ENCODE results near the gene GABRA5.

GABRA5 gene

DNA sequence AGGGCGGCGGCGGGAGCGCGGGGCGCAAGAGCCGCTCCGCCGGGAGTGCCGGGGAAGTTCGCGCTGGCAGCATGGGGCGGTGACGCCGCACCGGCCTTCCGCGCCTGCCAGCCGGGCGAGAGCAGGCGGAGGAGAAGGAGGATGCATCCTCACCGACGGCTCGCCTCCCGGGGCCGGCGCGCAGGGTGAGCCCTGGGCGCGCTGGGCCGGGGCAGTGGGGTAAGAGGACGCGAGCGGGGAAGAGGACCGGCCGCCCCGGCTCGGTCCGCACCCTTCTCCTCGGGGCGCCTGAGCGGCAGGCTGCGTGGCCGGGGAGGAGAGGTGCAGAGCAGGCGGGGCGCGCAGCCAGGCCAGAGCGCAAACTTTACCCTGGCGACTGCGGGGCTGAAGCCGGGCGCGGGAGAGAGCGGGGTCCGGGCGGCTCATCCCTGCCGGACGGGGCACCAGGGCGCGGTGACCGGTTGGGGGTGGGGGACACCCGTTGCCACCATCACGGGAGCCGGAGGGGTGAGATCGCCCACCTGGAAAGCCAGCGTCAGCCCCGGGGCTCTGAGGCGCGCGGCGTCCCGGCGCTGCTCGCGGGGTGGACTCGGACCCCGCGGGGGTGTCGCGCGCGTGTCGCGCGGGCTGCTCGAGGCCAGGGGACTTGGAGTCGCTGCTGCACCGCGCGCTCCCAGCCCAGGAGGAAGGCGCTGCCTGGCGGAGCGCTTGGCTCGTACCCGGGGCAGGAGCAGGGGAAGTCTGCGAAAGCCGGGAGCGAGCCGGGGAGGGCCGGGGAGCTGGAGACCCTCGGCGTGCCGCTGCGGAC is 542 bp downstream of the GABRA5 start:
- TF ChIP-seq, protein P1, sequence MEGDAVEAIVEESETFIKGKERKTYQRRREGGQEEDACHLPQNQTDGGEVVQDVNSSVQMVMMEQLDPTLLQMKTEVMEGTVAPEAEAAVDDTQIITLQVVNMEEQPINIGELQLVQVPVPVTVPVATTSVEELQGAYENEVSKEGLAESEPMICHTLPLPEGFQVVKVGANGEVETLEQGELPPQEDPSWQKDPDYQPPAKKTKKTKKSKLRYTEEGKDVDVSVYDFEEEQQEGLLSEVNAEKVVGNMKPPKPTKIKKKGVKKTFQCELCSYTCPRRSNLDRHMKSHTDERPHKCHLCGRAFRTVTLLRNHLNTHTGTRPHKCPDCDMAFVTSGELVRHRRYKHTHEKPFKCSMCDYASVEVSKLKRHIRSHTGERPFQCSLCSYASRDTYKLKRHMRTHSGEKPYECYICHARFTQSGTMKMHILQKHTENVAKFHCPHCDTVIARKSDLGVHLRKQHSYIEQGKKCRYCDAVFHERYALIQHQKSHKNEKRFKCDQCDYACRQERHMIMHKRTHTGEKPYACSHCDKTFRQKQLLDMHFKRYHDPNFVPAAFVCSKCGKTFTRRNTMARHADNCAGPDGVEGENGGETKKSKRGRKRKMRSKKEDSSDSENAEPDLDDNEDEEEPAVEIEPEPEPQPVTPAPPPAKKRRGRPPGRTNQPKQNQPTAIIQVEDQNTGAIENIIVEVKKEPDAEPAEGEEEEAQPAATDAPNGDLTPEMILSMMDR (IDR thresholded peaks at IDR 0.05; ENCODE audit: control extremely low read depth, extremely low read depth, low read depth, missing control alignments), result no peak
- CTCF ChIA-PET, result no interaction called here
- POLR2A ChIA-PET, result no interaction called here
- no peak for DNase-seq (ENCODE audit: extremely low spot score)

DNA sequence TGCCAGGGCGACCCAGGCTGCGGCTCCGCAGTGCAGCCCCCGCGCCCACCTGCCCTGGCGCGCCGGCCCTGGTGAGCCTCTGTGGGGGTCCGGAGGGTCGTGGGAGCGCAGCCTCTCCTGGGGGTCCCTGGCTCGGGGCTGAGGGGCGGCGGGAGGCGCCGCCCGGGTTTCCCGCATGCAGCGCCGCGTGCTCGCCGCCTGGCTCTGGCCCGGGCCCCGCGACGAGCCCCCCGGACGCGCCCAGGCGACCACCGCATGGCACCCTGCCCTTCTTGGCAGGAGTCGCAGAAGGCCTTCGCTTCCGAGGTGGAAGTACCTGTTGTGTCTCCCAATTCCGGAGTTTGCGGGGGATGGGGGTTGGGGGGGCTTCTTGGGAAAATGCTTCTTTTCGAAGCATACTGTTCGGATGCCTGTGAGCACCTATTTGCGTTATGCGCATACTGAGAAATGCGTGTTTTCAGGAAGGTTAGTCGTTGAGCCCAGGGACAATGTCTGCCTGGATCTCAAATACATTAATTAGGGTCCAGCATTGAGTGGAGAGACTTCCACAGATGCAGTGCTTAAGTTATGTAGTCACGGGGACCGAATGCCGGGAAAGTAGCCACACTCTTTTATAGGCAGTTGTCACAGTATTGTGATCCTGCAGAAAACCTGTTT is 1.3 kb downstream of the GABRA5 start:
- TF ChIP-seq, protein P1 (IDR thresholded peaks at IDR 0.05; ENCODE audit: control extremely low read depth, extremely low read depth, low read depth, missing control alignments), result no peak
- POLR2A ChIA-PET, result no interaction called here
- CTCF ChIA-PET, result no interaction called here
- no peak for DNase-seq (ENCODE audit: extremely low spot score)

DNA sequence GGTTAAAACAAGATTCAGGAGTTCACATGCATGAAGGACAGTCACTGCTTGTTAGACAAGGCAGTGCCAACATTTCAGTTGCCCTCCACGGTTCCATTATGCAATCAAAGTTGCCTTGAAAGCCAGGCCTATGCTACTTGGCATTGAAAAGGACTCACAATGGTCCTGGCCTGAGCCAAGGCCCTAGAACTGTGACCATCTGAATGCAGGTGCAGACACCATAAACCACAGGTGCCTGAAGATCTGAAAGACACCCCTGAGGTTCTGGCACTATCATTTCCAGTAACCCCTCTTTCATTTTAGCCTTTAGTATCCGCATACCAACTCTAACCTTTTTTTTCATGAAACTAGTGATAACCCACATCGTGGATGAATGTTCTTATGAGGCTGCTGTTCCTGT is 2.8 kb downstream of the GABRA5 start:
- ChIA-PET POLR2A (no interaction called here), CTCF (interaction anchor here (1.5 kb wide), 1 partner anchor 8 kb away, joined by 3 read pairs; no protein-coding TSS in a partner anchor)
- no peak for DNase-seq (ENCODE audit: extremely low spot score)
- TF ChIP-seq, protein P1 (IDR thresholded peaks at IDR 0.05; ENCODE audit: control extremely low read depth, extremely low read depth, low read depth, missing control alignments), result no peak

DNA sequence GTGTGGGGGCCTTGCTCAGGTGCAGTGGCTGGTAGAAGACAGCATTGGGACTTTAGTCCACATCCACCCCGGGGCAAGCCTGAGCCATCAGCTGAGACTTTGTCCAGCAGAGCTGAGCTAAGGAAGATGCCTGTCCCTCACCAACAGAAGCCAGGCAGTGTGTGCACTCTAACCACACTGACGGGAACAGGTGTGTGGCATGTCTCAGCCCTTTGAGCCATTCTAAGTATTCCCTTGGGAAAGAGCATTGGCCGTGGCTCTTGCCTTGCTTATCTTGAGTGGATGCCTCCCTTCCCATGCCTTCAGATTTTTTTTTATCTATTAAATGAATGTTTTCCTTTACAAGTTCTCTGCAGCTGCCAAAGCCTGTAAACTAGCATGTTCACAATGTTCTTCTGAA is 3.5 kb downstream of the GABRA5 start:
- TF ChIP-seq, protein P1 (IDR thresholded peaks at IDR 0.05; ENCODE audit: control extremely low read depth, extremely low read depth, low read depth, missing control alignments), result no peak
- CTCF ChIA-PET, result interaction anchor here (1.5 kb wide), 1 partner anchor 9 kb away, joined by 3 read pairs; no protein-coding TSS in a partner anchor
- POLR2A ChIA-PET, result no interaction called here
- no peak for DNase-seq (ENCODE audit: extremely low spot score)

DNA sequence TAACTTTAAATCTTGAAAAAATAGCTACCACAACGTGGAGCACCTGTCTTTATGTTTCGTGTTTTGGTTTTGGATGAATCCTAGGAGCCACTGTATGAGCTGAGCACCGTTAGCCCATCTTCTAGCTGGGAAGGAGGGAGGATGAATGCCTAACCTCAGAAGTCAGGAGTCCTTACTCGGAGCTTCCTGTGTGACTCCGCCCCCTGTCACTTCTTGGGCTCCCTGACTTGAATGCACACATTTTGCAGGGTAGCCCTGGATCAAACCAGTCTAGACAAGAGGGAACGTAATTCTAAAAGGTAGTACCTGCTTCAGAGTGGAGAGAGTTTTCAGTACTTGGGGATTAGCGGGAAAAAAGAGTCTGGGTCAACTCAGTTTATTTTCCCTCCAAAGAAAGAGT is 5.3 kb downstream of the GABRA5 start:
- TF ChIP-seq, protein P1 (IDR thresholded peaks at IDR 0.05; ENCODE audit: control extremely low read depth, extremely low read depth, low read depth, missing control alignments), result no peak
- POLR2A ChIA-PET, result no interaction called here
- DNase-seq (ENCODE audit: extremely low spot score), result no peak
- CTCF ChIA-PET, result no interaction called here

DNA sequence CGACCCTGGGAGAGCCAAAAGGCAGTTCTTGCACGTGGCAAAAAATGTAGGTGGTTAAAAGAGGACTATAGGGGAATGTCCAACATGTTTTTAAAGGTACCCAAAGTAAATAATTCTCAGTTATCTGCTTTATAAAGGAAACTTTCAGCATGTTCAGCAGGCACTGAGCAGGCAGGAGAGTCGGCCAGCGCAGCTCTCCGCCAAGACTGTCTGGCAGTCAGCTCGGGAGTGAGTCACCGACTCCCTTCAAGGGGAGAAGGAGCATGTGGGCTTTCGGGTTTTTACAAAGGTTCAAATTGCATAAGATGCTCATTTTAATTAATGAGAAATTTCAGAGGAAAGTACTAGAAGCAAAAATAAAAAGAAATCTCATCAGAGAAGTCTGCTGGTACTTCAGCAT is 7.0 kb downstream of the GABRA5 start:
- ChIA-PET POLR2A (no interaction called here), CTCF (no interaction called here)
- no peak for DNase-seq (ENCODE audit: extremely low spot score)
- TF ChIP-seq, protein P1 (IDR thresholded peaks at IDR 0.05; ENCODE audit: control extremely low read depth, extremely low read depth, low read depth, missing control alignments), result no peak

Data from GM10248 (cell line).